GM06990 (cell line): Measurements from ENCODE around the gene PCNX3.

Source experiments
- DNase-seq: peaks from one replicate; pipeline ENCODE4 v3.0.0-alpha.2; 2011; ENCODE audit not compliant: insufficient read length; ENCODE audit errors: extremely low read depth
- H3K27me3 ChIP-seq: replicated peaks from 2 replicates; pipeline ENCODE4 v1.6.0; 2011; ENCODE audit warnings: low read length; ENCODE audit not compliant: control insufficient read depth, insufficient read depth
- H3K36me3 ChIP-seq: 2 replicates; pipeline ENCODE4 v1.5.1; 2011; ENCODE audit warnings: low read length; ENCODE audit not compliant: control insufficient read depth, insufficient read depth
- H3K4me3 ChIP-seq: replicated peaks from 2 replicates; pipeline ENCODE4 v1.5.1; 2011; ENCODE audit warnings: low read depth, mild to moderate bottlenecking, control low read depth, low read length
- TF ChIP-seq, protein P1 (sequence below): IDR thresholded peaks from 2 replicates; pipeline ENCODE4 v1.5.1; 2011; ENCODE audit warnings: low read length, control low read depth, mild to moderate bottlenecking, inconsistent platforms; ENCODE audit not compliant: insufficient read depth, poor library complexity, severe bottlenecking

Gene PCNX3

GRCh38 chr11:65572356-65573051, 43.1 kb upstream of the PCNX3 start, which contains the start of gene FAM89B:
Gene FAM89B (plus strand): TSS chr11:65572538. CDS start chr11:65572670, 132 bp downstream.
- Histone ChIP-seq H3K36me3 (no peaks in the 10 kb centered on the region), H3K27me3 (no peaks in the 10 kb centered on the region), H3K4me3 (peak within 1 kb of the TSS; percentile 82)
- DNase-seq: peak; percentile 70
- TF ChIP-seq, protein P1, sequence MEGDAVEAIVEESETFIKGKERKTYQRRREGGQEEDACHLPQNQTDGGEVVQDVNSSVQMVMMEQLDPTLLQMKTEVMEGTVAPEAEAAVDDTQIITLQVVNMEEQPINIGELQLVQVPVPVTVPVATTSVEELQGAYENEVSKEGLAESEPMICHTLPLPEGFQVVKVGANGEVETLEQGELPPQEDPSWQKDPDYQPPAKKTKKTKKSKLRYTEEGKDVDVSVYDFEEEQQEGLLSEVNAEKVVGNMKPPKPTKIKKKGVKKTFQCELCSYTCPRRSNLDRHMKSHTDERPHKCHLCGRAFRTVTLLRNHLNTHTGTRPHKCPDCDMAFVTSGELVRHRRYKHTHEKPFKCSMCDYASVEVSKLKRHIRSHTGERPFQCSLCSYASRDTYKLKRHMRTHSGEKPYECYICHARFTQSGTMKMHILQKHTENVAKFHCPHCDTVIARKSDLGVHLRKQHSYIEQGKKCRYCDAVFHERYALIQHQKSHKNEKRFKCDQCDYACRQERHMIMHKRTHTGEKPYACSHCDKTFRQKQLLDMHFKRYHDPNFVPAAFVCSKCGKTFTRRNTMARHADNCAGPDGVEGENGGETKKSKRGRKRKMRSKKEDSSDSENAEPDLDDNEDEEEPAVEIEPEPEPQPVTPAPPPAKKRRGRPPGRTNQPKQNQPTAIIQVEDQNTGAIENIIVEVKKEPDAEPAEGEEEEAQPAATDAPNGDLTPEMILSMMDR: no peak

GRCh38 chr11:65573391-65574079, 42.0 kb upstream of the PCNX3 start:
- Histone ChIP-seq H3K4me3 (peak overlapping the region; percentile 72), H3K36me3 (peaks cover 2% of the 10 kb centered on the region), H3K27me3 (no peaks in the 10 kb centered on the region)
- DNase-seq: no peak
- TF ChIP-seq, protein P1: no peak

DNA sequence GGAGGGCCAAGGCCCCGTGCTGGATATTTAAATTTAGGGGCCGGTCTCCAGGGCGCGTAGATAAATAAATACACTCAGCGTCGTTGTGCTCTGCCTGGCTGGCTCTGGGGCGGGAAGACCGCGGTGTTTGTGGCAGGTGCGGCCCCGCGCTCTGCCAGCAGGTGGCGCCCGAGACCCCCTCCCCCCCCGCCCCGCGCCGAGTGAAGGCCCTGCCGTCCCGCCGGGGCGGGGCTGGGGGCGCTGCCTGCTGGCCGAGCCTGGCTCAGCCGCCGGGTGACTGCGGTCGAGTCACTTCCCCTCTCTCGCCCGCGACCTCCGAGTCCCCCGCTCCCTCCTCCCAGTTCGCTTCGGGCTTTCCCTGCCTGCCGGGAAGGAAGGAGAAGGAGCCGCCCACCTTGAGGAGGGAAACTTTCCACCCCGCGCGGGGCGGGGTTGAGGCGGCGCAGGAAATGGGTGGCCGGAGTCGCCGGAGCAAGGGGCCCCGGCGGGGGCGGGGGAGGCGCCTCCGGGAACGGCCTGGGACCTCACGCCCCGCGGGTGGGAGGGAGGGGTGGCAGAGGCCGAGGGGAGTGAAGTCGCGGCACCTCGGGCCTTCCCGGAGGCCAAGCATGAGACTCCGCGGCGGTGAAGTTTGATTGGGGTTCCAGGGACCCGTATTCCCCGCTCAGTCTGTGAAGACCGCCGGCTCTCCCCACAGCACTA, 41.3 kb upstream of the PCNX3 start:
- Histone ChIP-seq H3K36me3 (peaks cover 4% of the 10 kb centered on the region), H3K4me3 (peak overlapping the region; percentile 90), H3K27me3 (no peaks in the 10 kb centered on the region)
- TF ChIP-seq, protein P1: peak; percentile 77
- DNase-seq: peak; percentile 96

GRCh38 chr11:65574811-65575567, 40.6 kb upstream of the PCNX3 start:
- peaks cover 11% of the 10 kb centered on the region for H3K36me3 ChIP-seq
- TF ChIP-seq, protein P1: no peak
- DNase-seq: no peak
- H3K4me3 ChIP-seq: peak overlapping the region; percentile 90
- no peaks in the 10 kb centered on the region for H3K27me3 ChIP-seq

GRCh38 chr11:65575568-65576231, 39.9 kb upstream of the PCNX3 start, which contains the start of gene EHBP1L1:
Gene EHBP1L1 (plus strand): TSS chr11:65576053. CDS start chr11:65576303, 250 bp downstream.
- Histone ChIP-seq H3K27me3 (no peaks in the 10 kb centered on the region), H3K4me3 (peak within 1 kb of the TSS; percentile 90), H3K36me3 (peaks cover 17% of the 10 kb centered on the region)
- TF ChIP-seq, protein P1: no peak
- peak; percentile 84 for DNase-seq
